Stromal cell of bone marrow (primary cell): ENCODE data around the gene MLC1.

Experiments
- DNase-seq: peaks from one replicate; pipeline ENCODE4 v3.0.0-alpha.2; 2012; ENCODE audit warnings: low read depth

MLC1 gene

DNA sequence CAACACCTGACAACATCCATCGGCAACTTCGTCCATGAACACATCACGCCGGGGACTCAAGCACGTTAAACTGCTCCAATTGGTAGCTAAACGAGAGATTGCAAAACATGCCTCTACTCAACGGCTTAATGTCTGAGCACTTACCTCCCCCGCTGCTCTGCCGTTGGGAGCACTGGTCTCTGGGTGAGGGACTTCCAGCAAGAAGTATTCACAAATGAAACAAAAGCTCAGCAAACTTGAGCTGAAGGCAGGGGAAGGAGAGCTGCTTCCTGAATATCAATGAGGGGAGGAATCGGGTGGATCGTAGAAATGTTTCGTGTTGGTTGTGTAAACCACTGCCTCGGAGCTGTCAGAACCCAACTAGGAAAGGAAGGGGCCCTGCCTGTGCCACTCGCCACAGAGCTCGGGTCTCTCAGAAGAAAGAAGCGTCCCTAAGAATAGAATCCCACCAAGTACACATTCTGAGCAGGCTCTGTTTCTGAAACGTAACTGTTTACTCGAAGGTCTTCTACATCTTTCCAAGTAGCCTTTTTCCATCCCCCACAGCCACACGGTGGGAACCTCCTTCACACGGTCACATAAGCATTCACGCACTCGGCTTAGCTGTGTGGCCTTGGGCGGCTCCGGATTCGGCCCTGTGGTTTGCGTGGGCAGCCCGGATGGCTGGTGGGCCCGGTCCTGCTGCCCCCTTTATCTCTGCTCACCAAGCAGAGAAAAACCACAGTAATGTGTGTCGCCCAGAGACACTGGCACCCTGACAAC, at the start of gene MLC1:
MLC1 (minus strand) TSS at position 216 of the 762 bp plus-strand sequence. CDS start 524 bp downstream, outside the sequence.
- DNase-seq = no peak

DNA sequence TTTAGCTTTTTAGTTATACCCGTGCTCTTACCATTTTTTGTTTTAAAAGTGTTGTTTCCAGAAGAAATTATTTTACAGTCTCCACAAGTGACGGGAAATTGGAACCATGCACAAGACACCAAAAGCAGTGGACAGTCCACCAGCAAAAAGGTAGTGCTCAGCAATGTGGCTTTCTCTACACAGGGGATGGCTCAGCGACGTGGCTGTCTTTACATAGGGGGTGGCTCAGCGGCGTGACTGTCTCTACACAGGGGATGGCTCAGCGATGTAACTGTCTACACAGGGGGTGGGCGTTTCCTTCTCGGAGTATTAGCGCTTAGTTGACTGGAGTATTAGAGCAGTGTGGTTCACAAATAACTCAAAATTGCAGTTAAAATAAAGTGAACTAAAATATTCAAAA, 49.3 kb upstream of the MLC1 start:
- DNase-seq = no peak

DNA sequence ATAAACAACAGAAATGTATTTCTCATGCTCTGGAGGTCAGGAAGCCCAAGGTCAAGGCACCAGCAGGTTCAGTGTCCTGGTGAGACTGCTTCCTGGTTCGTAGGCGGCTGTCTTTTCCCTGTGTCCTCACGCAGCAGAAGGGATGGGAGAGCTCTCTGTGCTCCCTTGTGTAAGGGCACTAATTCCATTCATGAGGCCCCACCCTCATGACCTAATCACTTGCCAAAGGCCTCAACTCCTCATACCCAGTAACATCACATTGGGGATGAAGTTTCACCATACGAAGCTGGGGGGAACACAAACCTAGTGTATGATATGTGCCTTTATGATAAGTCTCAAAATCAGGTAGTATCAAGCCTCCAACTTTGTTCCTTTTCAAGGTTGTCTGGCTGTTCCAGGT, 46.7 kb upstream of the MLC1 start:
- no peak for DNase-seq

DNA sequence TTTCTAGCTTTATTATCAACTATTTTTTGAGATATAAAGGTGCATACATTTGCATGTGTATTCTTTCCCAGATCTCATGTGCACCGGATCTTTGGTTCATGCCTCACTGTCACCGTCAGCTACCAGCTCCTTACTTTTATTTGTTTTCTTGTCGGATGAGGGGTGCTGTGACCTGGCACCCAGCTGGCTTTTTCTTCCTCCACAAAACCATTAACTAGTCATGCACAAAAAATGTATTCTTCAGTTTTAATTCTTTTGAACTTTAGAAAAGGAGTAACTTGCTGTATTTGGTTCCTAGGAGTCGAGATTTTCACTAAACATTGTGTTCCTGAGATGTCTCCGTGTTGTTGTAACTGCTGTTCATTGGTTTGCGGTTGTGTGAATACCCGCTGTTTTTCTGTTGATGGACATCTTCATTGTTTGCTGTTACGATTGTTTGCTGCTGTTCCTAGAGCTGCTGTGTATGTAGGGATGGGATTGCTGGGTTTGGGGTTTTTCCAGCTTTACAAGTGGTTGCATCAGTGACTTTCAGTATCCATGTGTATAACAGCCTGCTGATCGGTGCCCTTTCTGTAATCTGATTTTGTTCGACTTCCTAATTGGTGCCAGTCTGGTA, 44.0 kb upstream of the MLC1 start:
- DNase-seq = no peak

DNA sequence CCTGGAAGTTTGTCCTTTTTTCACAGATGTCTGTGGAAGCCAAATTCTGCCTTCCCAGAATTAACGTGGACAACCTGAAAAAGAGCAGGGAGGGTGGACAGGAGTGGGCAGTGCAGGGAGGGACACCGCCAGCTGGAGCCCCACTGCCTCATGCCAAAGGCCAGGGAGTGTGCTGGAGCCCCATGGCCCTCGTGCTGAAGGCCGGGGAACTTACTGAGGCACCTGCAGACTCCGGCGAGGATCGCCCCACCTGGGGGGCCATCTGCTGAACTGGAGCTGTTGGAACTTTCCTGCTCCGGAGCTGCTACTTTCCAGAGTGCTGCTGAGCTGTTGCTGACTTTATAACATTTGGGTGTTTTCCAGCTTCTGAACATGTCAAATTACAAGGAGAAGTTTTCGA, 39.8 kb upstream of the MLC1 start:
- no peak for DNase-seq

DNA sequence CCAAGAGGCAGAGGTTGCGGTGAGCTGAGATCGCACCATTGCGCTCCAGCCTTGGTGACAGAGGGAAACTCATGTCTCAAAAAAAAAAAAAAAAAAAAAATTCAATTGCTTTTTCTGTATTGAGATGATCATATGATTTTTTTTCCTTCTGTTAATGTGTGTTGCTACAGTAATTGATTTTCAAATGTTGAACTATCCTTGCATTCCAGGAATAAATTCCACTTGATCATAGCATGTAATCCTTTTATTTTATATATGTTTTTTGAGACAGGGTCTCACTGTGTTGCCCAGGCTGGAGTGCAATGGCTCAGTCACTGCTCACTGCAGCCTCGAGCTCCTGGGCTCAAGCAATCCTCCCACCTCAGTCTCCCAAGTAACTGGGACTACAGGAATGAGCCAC, 37.9 kb upstream of the MLC1 start:
- DNase-seq = no peak

DNA sequence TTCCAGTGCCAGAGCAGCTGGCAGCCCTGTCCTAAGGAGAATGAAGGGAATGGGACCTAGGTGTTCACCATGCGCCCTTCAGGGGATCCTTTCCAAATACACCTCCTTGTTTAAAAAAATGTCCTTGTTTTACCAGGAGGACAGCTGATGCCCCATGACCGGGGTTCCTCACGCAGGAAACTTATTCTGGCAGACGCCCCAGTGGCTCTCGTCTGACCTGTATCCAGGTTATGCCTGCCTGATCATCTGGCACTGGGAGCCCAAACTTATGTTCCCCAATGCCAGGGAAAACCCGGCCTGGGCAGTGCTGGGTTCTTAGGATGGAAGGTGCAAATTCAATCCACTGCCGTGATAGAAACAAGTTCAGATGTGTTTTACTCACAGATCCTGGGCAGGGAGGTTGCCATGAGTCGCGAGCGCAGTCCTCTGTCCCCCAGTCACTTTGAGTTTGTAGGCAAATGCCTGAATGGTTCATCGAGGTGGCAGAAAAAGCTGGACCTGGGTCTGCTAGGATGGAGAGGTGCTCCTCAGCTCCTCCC, 36.0 kb upstream of the MLC1 start:
- no peak for DNase-seq

DNA sequence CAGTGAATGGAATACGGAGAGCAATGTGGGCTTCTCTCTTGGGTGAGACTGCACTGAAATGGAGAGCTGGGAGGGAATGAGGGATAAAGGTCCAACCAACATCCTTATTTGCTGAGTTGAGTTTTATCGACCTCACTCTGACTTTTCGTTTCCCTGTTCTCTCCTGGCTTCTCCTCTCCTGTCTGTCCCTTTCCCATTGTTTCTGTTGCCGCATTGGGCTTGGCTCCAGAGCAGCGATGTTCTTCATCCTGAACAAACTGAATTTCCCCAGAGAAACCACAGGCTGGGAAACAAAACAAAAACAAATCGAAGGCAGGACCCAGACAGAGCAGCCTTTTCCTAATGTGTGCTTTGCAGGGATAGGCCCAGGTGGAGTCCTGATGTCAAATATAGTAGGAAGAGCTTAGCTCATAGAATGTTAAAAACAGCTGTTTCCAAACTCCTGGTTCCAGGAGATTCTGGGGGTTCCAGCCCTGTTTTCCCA, 34.6 kb upstream of the MLC1 start:
- DNase-seq = no peak

DNA sequence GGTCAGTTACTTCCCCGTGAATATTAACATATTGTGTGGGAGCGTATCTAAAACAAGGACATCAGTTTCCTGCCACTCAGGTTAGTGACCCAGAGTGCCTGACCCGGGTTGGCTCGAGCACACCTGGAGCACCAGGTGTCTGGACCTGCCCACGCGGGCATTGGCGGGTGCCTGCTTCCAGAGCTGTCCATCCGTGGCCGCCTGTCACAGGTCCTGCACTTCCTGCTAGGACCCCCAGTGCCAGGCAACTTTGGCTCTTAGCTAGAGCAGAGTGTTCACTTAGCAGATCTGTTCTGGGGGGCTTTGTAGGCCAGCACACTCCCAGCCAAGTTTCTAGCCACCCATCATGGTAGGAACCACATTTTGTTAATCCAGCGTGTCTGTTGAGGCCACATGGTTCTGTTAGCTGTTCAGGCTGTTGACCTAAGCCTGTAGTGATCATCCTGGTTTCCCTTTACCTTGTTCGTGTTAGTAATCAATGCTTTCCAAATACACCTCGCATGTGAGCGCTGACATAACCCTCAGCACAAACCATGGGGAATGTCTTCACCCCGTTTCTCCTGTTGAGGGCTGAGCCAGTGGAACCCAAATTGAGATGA, 34.0 kb upstream of the MLC1 start:
- no peak for DNase-seq

DNA sequence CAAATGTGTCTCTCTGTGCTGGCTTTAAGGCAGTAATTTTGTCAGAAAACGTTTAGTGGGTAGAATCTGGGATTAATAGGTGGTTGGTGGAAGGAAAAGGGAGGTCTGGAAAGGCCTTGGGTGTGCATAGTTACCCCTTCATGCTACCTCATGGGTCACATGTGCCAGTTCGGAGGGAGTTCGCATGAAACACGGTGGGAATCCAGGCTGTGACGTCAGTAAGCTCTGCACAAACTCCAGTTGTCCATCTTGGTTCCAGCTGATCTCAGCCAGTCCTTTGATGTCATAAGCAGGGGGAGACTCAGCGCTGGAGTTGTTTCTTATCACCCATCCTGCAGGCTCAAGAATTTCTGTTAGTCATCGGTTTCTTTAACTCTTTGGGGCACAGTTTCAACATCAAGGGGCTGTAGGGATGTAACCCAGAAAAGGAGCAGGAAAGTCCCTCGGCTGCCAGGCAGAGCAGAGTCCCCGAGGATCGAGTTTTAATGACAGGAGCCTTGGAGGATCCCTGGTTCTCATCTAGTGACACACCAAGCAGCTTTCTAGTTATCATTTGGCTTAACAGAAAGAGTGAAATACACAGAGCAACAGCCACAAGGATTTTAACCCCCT, 33.4 kb upstream of the MLC1 start:
- DNase-seq = peak; percentile 43

DNA sequence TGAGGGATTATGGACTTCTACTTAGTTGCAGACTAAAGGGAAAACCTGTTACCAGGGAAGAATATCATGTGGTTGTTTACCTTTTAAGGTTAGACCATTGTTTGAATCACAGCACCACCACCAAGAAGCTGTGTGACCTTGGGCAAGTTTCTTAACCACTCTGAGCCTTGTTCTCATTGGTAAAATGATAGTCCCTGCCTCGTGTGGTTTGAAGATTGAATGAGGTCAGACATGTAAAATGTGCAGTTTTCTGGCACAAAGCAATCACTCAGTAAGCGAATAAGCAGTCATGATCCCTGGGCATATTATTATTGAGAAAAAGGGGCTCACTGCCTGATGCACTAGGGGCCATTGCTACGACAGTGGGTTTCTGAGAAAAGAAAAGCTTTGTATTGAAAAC, 32.9 kb upstream of the MLC1 start:
- DNase-seq = no peak

DNA sequence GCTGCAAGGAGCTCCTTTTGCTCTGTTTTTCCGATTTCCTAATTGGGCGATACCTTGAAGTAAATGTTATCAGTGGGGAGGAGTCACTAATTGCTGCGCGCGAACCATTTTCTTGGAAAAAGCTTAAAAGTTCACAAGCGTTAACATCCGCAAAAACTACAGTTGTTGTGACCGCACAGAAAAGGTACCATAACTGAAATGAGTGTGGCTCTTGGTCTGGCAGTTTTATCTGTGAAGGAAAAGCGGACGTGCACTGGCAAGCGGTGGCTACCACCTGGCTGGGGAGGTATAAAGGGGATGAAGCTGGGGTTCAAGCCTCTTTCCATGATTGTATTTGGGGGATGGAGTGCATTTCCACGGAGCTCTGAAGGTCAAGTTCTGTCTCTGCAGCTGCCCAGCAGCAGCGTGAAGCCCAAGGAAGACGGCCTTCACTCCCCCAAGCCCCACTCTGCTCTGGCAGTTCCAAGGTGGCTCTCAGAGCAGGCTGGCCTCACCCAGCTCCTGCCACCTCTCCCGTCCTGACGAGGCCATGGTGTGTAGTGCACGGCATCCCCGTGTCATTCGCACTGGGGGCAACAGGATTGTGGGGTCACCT, 32.0 kb upstream of the MLC1 start:
- DNase-seq = no peak

DNA sequence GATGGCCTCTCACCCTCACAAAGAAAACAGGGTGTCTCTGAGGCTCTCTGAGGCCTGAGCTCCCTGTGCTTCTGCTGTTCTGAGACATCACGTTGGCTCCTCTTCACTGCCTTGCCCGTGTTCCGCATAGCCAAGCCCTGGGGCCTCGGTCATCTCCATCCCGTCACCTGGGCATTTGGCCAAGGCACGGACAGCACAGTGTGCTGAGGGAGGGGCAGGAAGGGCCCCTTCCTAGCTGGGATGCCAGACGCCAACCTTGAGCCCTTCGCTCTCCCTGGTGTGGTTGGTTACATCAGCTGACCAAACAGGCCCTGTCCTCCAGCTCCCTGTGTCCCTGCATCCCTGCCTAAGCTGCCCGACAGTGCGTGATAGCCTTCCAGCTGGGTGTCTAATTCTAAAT, 30.5 kb upstream of the MLC1 start:
- no peak for DNase-seq

DNA sequence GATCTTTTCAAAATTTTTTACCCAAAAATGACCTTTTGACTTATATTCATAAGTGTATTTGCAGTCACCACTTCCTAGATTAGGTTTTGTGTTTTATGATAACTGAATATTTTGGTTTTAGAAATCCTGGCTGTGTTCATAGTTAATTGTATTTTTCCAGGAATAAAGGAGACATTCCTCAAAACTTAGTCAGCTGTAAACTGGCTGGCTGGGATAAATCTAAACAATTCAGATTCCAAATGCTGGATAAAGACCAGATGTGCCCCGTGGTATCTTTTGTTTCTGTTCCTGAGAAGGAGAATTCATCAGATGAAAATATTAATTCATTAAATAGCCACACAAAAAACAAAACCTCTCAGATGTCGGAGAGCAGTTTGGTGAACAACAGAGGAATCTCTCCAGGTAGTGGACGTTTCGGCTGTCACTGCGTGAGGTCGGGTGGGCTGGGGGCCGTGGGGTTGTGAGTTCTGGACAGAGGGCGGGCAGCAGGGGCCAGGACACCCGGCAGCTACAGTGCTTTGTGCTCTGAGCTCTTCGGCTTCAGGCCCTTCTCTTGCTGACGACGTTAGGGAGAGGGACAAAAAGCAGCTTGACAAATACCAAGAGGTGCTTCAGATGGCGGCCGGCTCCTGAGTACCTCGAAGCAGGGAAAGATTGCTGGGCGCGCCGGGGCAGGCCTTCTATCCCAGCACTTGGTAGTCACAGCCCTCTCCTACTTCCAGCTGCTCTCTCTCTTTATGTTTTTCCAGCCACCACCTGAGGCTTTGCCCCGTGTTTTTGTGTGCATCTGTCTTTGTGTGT, 29.2 kb upstream of the MLC1 start:
- peak; percentile 40 for DNase-seq

DNA sequence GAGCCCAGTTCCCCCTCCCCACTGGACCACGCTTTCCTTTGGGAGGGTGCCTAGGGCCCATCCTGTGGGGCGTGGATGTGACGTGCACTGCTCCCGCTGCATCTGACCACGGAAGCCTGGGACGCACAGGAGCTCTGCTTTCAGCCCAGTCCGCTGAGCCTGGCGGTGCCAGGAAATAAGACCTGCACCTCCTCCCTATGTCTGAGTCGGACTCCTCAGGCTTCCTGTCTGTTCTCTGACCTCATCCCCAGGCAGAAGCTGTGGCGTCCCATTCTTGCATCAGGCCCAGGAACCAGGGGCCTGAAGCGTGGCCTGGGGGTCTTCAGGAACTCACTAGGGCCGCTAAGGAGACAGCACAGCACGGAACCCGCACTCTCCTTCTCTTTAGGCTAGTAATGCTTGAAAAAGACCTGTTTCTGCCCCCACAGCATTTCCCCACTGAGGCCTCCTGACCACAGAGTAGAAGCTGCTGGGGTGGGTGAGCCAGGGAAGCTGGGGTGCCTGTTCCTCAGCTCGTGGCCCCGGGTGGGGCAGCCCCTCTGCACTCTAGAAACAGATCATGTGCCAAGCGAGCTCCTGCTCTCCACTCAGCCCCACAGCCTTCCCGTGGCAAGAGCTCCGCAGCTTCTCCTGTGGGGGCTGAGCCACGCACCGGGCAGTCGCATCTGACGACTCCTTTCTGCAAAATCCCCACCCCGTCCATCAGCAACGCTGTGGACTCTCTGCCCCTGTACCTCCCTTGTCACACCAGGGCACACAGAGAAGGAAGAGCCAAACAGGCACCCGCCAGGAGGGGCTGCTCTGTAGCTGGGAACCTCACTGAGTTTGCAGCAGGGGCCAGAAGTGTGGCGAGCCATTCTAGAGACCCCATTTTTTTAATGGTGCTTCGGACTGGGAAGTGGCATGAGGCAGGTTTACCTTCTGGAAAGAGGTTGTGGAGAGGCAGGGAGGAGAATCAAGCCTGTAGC, 27.2 kb upstream of the MLC1 start:
- DNase-seq = no peak

DNA sequence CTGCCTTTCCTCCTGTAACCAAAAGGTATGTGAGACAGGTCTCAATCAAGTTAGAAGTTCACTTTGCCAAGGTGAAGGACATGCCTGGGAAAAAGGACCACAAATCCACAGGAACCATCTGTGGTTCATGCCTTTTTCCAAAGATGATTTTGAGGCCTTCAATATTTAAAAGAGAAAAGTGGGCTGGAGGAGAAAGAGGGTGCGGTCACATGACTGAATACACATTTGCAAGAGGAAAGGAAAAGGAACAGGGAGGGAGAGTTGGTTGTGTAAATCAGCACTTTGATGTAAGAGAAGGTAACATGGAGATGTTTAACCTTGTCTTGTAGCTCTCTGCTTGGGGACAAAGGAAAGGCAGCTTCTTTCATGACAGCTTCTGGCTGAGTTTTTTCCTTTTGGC, 25.8 kb upstream of the MLC1 start:
- no peak for DNase-seq

DNA sequence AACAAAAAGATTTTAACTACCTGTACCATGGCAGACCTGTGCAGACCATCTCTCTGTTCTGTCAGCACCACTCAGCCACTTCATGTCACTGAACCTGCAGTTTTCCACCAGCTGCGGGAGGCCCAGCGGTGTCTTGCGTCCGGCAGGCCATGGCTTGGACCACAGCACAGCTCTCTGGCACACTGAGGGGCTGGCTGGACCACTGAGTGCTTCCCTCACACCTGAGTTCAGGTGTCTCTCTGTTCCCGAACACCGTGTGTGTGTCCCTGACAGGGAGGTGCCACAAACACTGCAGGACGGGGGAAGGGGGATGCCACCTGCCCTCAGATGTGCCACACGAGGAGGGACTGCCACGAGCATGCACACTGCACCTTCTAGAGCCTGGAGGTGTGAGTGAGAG, 22.3 kb upstream of the MLC1 start:
- DNase-seq = no peak

DNA sequence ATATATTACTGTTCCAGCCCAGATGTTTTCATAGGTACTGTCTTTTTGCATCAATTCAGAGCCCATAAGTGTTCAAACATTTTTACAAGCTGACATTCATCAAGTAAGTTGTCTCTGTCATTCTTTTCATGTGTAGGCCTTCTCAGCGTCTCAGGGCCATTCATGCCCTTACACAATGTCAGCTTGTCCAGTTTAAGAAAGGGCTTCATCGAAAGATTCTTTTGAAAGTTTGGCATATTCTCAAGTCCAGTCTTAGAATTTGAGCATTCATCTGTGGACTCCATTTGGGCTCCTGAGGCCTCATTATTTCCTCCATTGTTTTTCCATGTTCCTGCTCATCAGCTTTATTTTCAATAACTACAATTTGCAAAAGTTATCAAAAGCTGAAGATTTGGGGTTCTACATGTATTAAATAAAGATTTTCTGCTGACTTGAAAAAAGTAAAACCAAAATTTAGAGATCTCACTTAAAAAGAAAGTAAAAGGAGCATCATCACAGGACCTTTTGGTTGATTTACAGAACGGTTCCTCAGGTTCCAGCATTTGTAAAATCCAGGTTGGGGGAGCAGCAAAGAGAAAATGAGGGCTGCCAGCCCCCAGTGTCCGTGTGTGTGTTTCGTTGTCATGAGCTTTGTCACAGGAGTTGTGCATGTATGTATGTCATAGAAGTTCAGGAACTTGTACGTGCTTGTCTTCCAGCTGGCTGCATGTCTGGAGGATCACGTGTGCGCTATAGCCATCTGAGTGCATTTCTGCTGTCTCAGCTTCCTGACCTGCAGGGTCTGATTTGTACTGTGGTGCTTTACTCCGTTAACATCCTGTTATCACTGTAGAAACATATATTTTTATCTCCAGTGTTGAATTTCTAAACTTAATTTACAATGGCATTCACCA, 20.2 kb upstream of the MLC1 start:
- DNase-seq = no peak

DNA sequence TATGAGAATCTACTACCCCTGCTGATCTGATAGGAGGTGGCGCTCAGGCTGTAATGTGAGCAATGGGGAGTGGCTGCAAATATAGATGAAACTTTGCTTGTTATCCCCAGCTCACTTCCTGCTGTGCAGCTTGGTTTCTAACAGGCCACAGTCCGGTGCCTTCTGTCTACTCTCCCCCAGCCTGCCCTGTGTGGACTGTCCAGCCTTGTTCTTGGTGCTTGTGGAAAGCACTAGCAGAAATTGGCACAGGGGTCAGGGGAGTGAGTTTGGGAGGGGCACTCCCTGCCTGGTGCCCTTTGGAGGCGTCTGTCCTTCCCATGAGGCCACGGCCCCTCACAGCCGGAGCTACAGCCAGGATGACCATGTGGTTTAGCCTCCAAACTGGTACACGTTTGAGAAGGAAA, 18.9 kb upstream of the MLC1 start:
- no peak for DNase-seq
